Caco-2 (cell line): ENCODE data around the gene BTLA. TPM values are rescaled to one million over a fixed set of nuclear protein-coding genes. Genes with fewer than 3 reads are reported as not detected.

Experiments
- BruUV-seq: library from RNA; stranded (reverse); fragments of 400-500 nt; replicated peaks from 2 replicates; lab custom pipeline; 2021; lab: Mats Ljungman, UMichigan
- CTCF ChIA-PET: fragments of 300-600 bp; sonication (Branson Sonifier 250); formaldehyde crosslinking; loops from one replicate; lab custom pipeline; 2022; ENCODE audit warnings: antibody characterized with exemption; lab: Charles Lee
- POLR2A ChIA-PET: fragments of 300-600 bp; sonication (Branson Sonifier 250); formaldehyde crosslinking; loops from one replicate; lab custom pipeline; 2022; ENCODE audit warnings: antibody characterized with exemption; lab: Charles Lee
- DNase-seq, 2 experiments: peaks; one replicate each; pipeline versions ENCODE4 v3.0.0 to v3.0.0-alpha.2; 2020 to 2022
- H3K27me3 ChIP-seq: replicated peaks from 2 replicates; pipeline ENCODE4 v1.6.0; 2011; ENCODE audit warnings: low read length; ENCODE audit not compliant: control insufficient read depth, insufficient read depth
- H3K36me3 ChIP-seq: 2 replicates; pipeline ENCODE4 v1.5.1; 2011; ENCODE audit warnings: low read length; ENCODE audit not compliant: control insufficient read depth, insufficient read depth
- H3K4me1 ChIP-seq: fragments of 250-450 bp; sonication (Bioruptor Pico); 2 replicates; pipeline ENCODE4 v1.5.1; 2020; ENCODE audit warnings: mild to moderate bottlenecking
- H3K4me3 ChIP-seq: 2 replicates; pipeline ENCODE4 v1.5.1; 2011; ENCODE audit warnings: low read depth, mild to moderate bottlenecking, control low read depth, low read length
- H3K9me3 ChIP-seq: fragments of 250-450 bp; sonication (Bioruptor Pico); 2 replicates; pipeline ENCODE4 v1.5.1; 2020; ENCODE audit warnings: mild to moderate bottlenecking, moderate library complexity
- H3K27ac Mint-ChIP-seq: one replicate; pipeline ENCODE4 v1.8.0; 2022; ENCODE audit warnings: mixed read lengths; ENCODE audit not compliant: unreplicated experiment
- H3K27me3 Mint-ChIP-seq: one replicate; pipeline ENCODE4 v1.8.0; 2022; ENCODE audit warnings: mixed read lengths; ENCODE audit not compliant: insufficient read depth, unreplicated experiment
- H3K36me3 Mint-ChIP-seq: one replicate; pipeline ENCODE4 v1.8.0; 2022; ENCODE audit warnings: mild to moderate bottlenecking, mixed read lengths; ENCODE audit not compliant: insufficient read depth, unreplicated experiment
- H3K4me1 Mint-ChIP-seq: one replicate; pipeline ENCODE4 v1.8.0; 2022; ENCODE audit warnings: low read depth, mixed read lengths; ENCODE audit not compliant: unreplicated experiment
- H3K4me3 Mint-ChIP-seq: one replicate; pipeline ENCODE4 v1.8.0; 2022; ENCODE audit warnings: mild to moderate bottlenecking, moderate library complexity, mixed read lengths; ENCODE audit not compliant: unreplicated experiment
- H3K9me3 Mint-ChIP-seq: one replicate; pipeline ENCODE4 v1.8.0; 2022; ENCODE audit warnings: mixed read lengths; ENCODE audit not compliant: unreplicated experiment
- CTCF ChIP-seq, 2 experiments: fragments of 200-600 bp in 1 of 2; IDR thresholded peaks; 1 replicate in 1 of 2; 2 replicates in 1 of 2; pipeline versions ENCODE4 v1.5.1 to v1.8.0; 2011 to 2022; ENCODE audit warnings: antibody characterized with exemption in 1 of 2, control low read depth in 1 of 2, inconsistent platforms in 1 of 2, low read depth in 1 of 2, low read length in 1 of 2, mild to moderate bottlenecking in 1 of 2, moderate library complexity in 1 of 2; ENCODE audit not compliant: insufficient read depth in 1 of 2, severe bottlenecking in 1 of 2, unreplicated experiment in 1 of 2
- intact Hi-C: fragments of 100-400 bp; cut with micrococcal nuclease; formaldehyde crosslinking; loops from one replicate; pipeline ENCODE4 v1.10.0; 2022; ENCODE audit not compliant: unreplicated experiment
- total RNA-seq: library from RNA; stranded (reverse); gene quantifications from 2 replicates; pipeline ENCODE4 v1.2.3, GENCODE V29; 2022

Gene BTLA
- total RNA-seq, 1 experiment from 2014 or later: not detected

- POLR2A ChIA-PET: no interaction called here
- intact Hi-C loops: no loop called here
- BruUV-seq: no TSS peak
- H3K27ac Mint-ChIP-seq: no peak overlapping the region
- Histone ChIP-seq H3K9me3 (peaks cover 17% of the 10 kb centered on the region), H3K36me3 (no peaks in the 10 kb centered on the region), H3K4me3 (no peak overlapping the region), H3K27me3 (no peaks in the 10 kb centered on the region), H3K4me1 (no peaks in the 10 kb centered on the region)
- H3K36me3 Mint-ChIP-seq: no peaks in the 10 kb centered on the region
- CTCF ChIA-PET: no interaction called here
- no peak for DNase-seq
- no peak overlapping the region for H3K4me3 Mint-ChIP-seq
- H3K4me1 Mint-ChIP-seq: no peaks in the 10 kb centered on the region
- peaks cover 12% of the 10 kb centered on the region for H3K9me3 Mint-ChIP-seq
- H3K27me3 Mint-ChIP-seq: no peaks in the 10 kb centered on the region
- no peak for TF ChIP-seq CTCF (IDR thresholded peaks at IDR 0.05; ENCODE audit: insufficient read depth in 1 of 2, low read depth in 1 of 2, low read length in 1 of 2, severe bottlenecking in 1 of 2, unreplicated experiment in 1 of 2)
Observed at GRCh38 chr3:112512320-112512719, 13.0 kb upstream of the BTLA start.

GRCh38 chr3:112508860-112509259, 9.6 kb upstream of the BTLA start:
- no peak for DNase-seq
- Mint-ChIP-seq H3K4me1 (no peaks in the 10 kb centered on the region), H3K9me3 (peaks cover 12% of the 10 kb centered on the region), H3K4me3 (no peak overlapping the region), H3K27ac (no peak overlapping the region), H3K27me3 (no peaks in the 10 kb centered on the region), H3K36me3 (no peaks in the 10 kb centered on the region)
- Histone ChIP-seq H3K9me3 (peaks cover 17% of the 10 kb centered on the region), H3K27me3 (no peaks in the 10 kb centered on the region), H3K4me1 (no peaks in the 10 kb centered on the region), H3K36me3 (no peaks in the 10 kb centered on the region), H3K4me3 (no peak overlapping the region)
- ChIA-PET CTCF (no interaction called here), POLR2A (no interaction called here)
- intact Hi-C loops: no loop called here
- no TSS peak for BruUV-seq
- no peak for TF ChIP-seq CTCF (IDR thresholded peaks at IDR 0.05; ENCODE audit: insufficient read depth in 1 of 2, low read depth in 1 of 2, low read length in 1 of 2, severe bottlenecking in 1 of 2, unreplicated experiment in 1 of 2)

- CTCF ChIA-PET: no interaction called here
- H3K4me1 ChIP-seq: no peaks in the 10 kb centered on the region
- POLR2A ChIA-PET: no interaction called here
- no peak overlapping the region for H3K4me3 ChIP-seq
- no peak for DNase-seq
- peaks cover 15% of the 10 kb centered on the region for H3K9me3 ChIP-seq
- Mint-ChIP-seq H3K9me3 (peaks cover 12% of the 10 kb centered on the region), H3K36me3 (no peaks in the 10 kb centered on the region), H3K4me1 (no peaks in the 10 kb centered on the region), H3K27ac (no peak overlapping the region), H3K4me3 (no peak overlapping the region), H3K27me3 (no peaks in the 10 kb centered on the region)
- no peaks in the 10 kb centered on the region for H3K27me3 ChIP-seq
- no peaks in the 10 kb centered on the region for H3K36me3 ChIP-seq
- intact Hi-C loops: no loop called here
- no peak for TF ChIP-seq CTCF (IDR thresholded peaks at IDR 0.05; ENCODE audit: insufficient read depth in 1 of 2, low read depth in 1 of 2, low read length in 1 of 2, severe bottlenecking in 1 of 2, unreplicated experiment in 1 of 2)
- no TSS peak for BruUV-seq
Observed at GRCh38 chr3:112508261-112508660, 9.0 kb upstream of the BTLA start.
